Sigmoid colon (tissue), 4 donors: ENCODE data around the gene ACP4.

Source experiments
- POLR2AphosphoS5 ChIP-seq, 4 donors: sonication (generic); formaldehyde crosslinking; IDR thresholded peaks; one replicate each; pipeline ENCODE4 v1.6.1; 2017; ENCODE audit warnings: antibody characterized with exemption in 4 of 4
- TF ChIP-seq, protein P1 (sequence below), 4 experiments: fragments of 450-650 bp in 3 of 4; fragments of 200-600 bp in 1 of 4; IDR thresholded peaks; one replicate each; pipeline ENCODE4 v1.5.1; 2016 to 2019; ENCODE audit warnings: antibody characterized with exemption in 4 of 4, mild to moderate bottlenecking in 3 of 4, moderate library complexity in 2 of 4

DNA sequence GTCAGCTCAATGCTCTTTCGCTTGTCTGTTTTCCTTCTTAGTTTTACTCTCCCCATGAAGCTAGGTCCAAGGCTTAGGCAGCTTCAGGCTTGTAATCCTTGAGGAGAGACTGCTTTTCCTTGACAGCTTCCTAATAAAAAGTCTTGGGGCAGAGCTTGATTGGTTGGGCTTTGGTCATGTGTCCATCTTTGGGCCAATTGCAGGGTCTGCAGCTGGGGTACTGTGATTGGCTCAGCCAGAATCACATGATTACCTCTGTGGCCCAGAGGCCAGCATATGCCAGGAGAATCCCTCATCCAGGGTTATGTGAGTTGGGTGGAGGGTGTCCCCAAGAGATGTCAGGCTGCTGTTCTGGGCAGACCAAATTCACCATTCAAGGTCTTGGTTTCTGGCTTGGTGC, 25.2 kb downstream of the ACP4 start:
- TF ChIP-seq, protein P1, sequence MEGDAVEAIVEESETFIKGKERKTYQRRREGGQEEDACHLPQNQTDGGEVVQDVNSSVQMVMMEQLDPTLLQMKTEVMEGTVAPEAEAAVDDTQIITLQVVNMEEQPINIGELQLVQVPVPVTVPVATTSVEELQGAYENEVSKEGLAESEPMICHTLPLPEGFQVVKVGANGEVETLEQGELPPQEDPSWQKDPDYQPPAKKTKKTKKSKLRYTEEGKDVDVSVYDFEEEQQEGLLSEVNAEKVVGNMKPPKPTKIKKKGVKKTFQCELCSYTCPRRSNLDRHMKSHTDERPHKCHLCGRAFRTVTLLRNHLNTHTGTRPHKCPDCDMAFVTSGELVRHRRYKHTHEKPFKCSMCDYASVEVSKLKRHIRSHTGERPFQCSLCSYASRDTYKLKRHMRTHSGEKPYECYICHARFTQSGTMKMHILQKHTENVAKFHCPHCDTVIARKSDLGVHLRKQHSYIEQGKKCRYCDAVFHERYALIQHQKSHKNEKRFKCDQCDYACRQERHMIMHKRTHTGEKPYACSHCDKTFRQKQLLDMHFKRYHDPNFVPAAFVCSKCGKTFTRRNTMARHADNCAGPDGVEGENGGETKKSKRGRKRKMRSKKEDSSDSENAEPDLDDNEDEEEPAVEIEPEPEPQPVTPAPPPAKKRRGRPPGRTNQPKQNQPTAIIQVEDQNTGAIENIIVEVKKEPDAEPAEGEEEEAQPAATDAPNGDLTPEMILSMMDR (IDR thresholded peaks at IDR 0.05) = no peak
- TF ChIP-seq POLR2AphosphoS5 (IDR thresholded peaks at IDR 0.05) = no peak
